HEK293 (cell line): ENCODE data around the gene GOLIM4.

ENCODE experiments used
- CTCF ChIA-PET: fragments of 350-600 bp; formaldehyde crosslinking; extraction: SDS; loops from one replicate; lab custom pipeline; 2021; ENCODE audit warnings: antibody characterized with exemption; lab: Yijun Ruan, JAX
- POLR2A ChIA-PET: fragments of 300-600 bp; formaldehyde crosslinking; extraction: SDS; loops from one replicate; lab custom pipeline; 2020; ENCODE audit warnings: antibody characterized with exemption, inconsistent platforms; lab: Yijun Ruan, JAX
- H3K27ac ChIP-seq: fragments of 200-500 bp; sonication (Bioruptor generic); 2 replicates; pipeline ENCODE4 v1.5.1; 2014; ENCODE audit warnings: low read depth, low read length, control low read depth, inconsistent platforms; ENCODE audit errors: extremely low read depth
- H3K36me3 ChIP-seq, 2 experiments: fragments of 200-500 bp in 1 of 2; sonication (Bioruptor generic) in 1 of 2; 1 replicate in 1 of 2; 2 replicates in 1 of 2; pipeline ENCODE4 v1.5.1; 2014 to 2017; ENCODE audit warnings: inconsistent platforms in 2 of 2, low read length in 2 of 2; ENCODE audit not compliant: control insufficient read depth in 2 of 2, insufficient read depth in 1 of 2
- H3K4me1 ChIP-seq: fragments of 200-500 bp; sonication (Bioruptor generic); 2 replicates; pipeline ENCODE4 v1.5.1; 2014; ENCODE audit warnings: mild to moderate bottlenecking, low read length, inconsistent platforms; ENCODE audit not compliant: control insufficient read depth, insufficient read depth
- H3K4me3 ChIP-seq: 2 replicates; pipeline ENCODE4 v1.5.1; 2011; ENCODE audit warnings: low read depth, mild to moderate bottlenecking, control low read depth, low read length, moderate library complexity
- H3K9me3 ChIP-seq: fragments of 200-500 bp; sonication (Bioruptor generic); 2 replicates; pipeline ENCODE4 v1.5.1; 2014; ENCODE audit warnings: low read depth, low read length, inconsistent platforms; ENCODE audit not compliant: control insufficient read depth, insufficient read depth
- AEBP2 ChIP-seq: fragments of 450-650 bp; formaldehyde crosslinking; IDR thresholded peaks from 2 replicates; pipeline ENCODE4 v1.5.1; 2016; ENCODE audit warnings: missing biosample characterization, missing genetic modification characterization, borderline replicate concordance
- GLI2 ChIP-seq: fragments of 450-650 bp; formaldehyde crosslinking; IDR thresholded peaks from 2 replicates; pipeline ENCODE4; 2017; ENCODE audit warnings: missing biosample characterization, missing genetic modification characterization, low read depth, borderline replicate concordance
- GLIS1 ChIP-seq: fragments of 450-650 bp; formaldehyde crosslinking; IDR thresholded peaks from 2 replicates; pipeline ENCODE4 v1.5.1; 2016; ENCODE audit warnings: missing biosample characterization, missing genetic modification characterization
- KLF9 ChIP-seq: fragments of 450-650 bp; formaldehyde crosslinking; IDR thresholded peaks from 2 replicates; pipeline ENCODE4 v1.5.1; 2016; ENCODE audit warnings: missing biosample characterization, missing genetic modification characterization, low read depth
- OVOL3 ChIP-seq: fragments of 450-650 bp; formaldehyde crosslinking; IDR thresholded peaks from 2 replicates; pipeline ENCODE4 v1.5.1; 2016; ENCODE audit warnings: missing biosample characterization, missing genetic modification characterization
- PRDM1 ChIP-seq: fragments of 450-650 bp; formaldehyde crosslinking; IDR thresholded peaks from 2 replicates; pipeline ENCODE4; 2016; ENCODE audit warnings: missing biosample characterization, missing genetic modification characterization
- PRDM2 ChIP-seq: fragments of 450-650 bp; formaldehyde crosslinking; IDR thresholded peaks from 2 replicates; pipeline ENCODE4 v1.5.1; 2016; ENCODE audit warnings: missing biosample characterization, missing genetic modification characterization, borderline replicate concordance
- RBAK ChIP-seq: fragments of 450-650 bp; formaldehyde crosslinking; IDR thresholded peaks from 2 replicates; pipeline ENCODE4 v1.5.1; 2016; ENCODE audit warnings: missing biosample characterization, missing genetic modification characterization
- SETDB1 ChIP-seq: IDR thresholded peaks from one replicate; pipeline ENCODE4 v1.6.1; 2017; ENCODE audit warnings: mild to moderate bottlenecking, low read length, moderate library complexity, mixed read lengths; ENCODE audit not compliant: insufficient read length
- ZBTB26 ChIP-seq: fragments of 450-650 bp; formaldehyde crosslinking; optimal IDR thresholded peaks from 2 replicates; pipeline ENCODE3; 2016; ENCODE audit warnings: missing biosample characterization, mild to moderate bottlenecking, missing genetic modification characterization
- ZNF221 ChIP-seq: fragments of 450-650 bp; formaldehyde crosslinking; IDR thresholded peaks from 2 replicates; pipeline ENCODE4 v1.5.1; 2017; ENCODE audit warnings: missing biosample characterization, missing genetic modification characterization, borderline replicate concordance
- ZNF24 ChIP-seq: fragments of 450-650 bp; formaldehyde crosslinking; IDR thresholded peaks from 2 replicates; pipeline ENCODE4 v1.5.1; 2016; ENCODE audit warnings: missing biosample characterization, missing genetic modification characterization
- ZNF416 ChIP-seq: fragments of 450-650 bp; formaldehyde crosslinking; IDR thresholded peaks from 2 replicates; pipeline ENCODE4 v1.5.1; 2016; ENCODE audit warnings: missing biosample characterization, missing genetic modification characterization
- ZNF423 ChIP-seq: fragments of 450-650 bp; formaldehyde crosslinking; IDR thresholded peaks from 2 replicates; pipeline ENCODE4 v1.5.1; 2016; ENCODE audit warnings: missing biosample characterization, missing genetic modification characterization

The GOLIM4 gene

GRCh38 chr3:168065569-168065968 is 30.2 kb downstream of the GOLIM4 start:
- CTCF ChIA-PET = interaction anchor here (0.6 kb wide), 1 partner anchor 146 kb away, joined by 3 read pairs; no protein-coding TSS in a partner anchor
- POLR2A ChIA-PET = no interaction called here

GRCh38 chr3:168063122-168063521 is 32.6 kb downstream of the GOLIM4 start:
- no peaks in the 10 kb centered on the region for H3K36me3 ChIP-seq
- POLR2A ChIA-PET = no interaction called here
- no peak for TF ChIP-seq ZNF24 (tag by site-specific recombination)
- no peak for TF ChIP-seq PRDM2
- TF ChIP-seq GLIS1 (tag by site-specific recombination) = no peak
- peak; percentile 91 for TF ChIP-seq PRDM1
- TF ChIP-seq, all 188 proteins: peak for 1
- Histone ChIP-seq H3K9me3 (no peaks in the 10 kb centered on the region), H3K27ac (no peak overlapping the region), H3K4me1 (no peaks in the 10 kb centered on the region), H3K4me3 (no peak overlapping the region)
- CTCF ChIA-PET = interaction anchor here (0.6 to 2.0 kb wide), 3 partner anchors 10 to 354 kb away, joined by 3 to 5 read pairs (median 4); no protein-coding TSS in a partner anchor

More at GRCh38 chr3:168065569-168065968, 30.2 kb downstream of the GOLIM4 start:
- Histone ChIP-seq H3K36me3 (no peaks in the 10 kb centered on the region), H3K9me3 (no peaks in the 10 kb centered on the region), H3K4me3 (no peak overlapping the region), H3K27ac (no peak overlapping the region), H3K4me1 (no peaks in the 10 kb centered on the region)
- TF ChIP-seq ZNF416 (tag by site-specific recombination) = no peak
- TF ChIP-seq OVOL3 (tag by site-specific recombination) = no peak
- no peak for TF ChIP-seq SETDB1
- TF ChIP-seq RBAK (tag by site-specific recombination) = no peak
- TF ChIP-seq ZNF423 (tag by site-specific recombination) = no peak
- TF ChIP-seq KLF9 (tag by site-specific recombination) = no peak
- no peak for TF ChIP-seq ZNF221
- TF ChIP-seq GLI2 (tag by site-specific recombination) = no peak
- no peak for TF ChIP-seq ZBTB26 (tag by site-specific recombination)
- no peak for TF ChIP-seq AEBP2
- no peak for TF ChIP-seq PRDM2
